DOHH2 (cell line): ENCODE data around the gene TSC2.
"Not testable (repeated sequence)": the region's sequence is repeated elsewhere in the genome, so short reads cannot be mapped to it uniquely, and the experiment has no call there.

Experiments
- EZH2phosphoT487 ChIP-seq: fragments of 200-600 bp; sonication (generic); IDR thresholded peaks from 2 replicates; pipeline ENCODE4 v1.6.1; 2017; ENCODE audit warnings: borderline replicate concordance, mild to moderate bottlenecking, antibody characterized with exemption, low read length, moderate library complexity, mixed read lengths
- TF ChIP-seq, protein P1 (sequence below): fragments of 200-600 bp; sonication (generic); IDR thresholded peaks from one replicate; pipeline ENCODE4 v1.5.1; 2014; ENCODE audit warnings: antibody characterized with exemption, mild to moderate bottlenecking, low read depth, low read length; ENCODE audit not compliant: poor library complexity, severe bottlenecking

- TF ChIP-seq, protein P1, sequence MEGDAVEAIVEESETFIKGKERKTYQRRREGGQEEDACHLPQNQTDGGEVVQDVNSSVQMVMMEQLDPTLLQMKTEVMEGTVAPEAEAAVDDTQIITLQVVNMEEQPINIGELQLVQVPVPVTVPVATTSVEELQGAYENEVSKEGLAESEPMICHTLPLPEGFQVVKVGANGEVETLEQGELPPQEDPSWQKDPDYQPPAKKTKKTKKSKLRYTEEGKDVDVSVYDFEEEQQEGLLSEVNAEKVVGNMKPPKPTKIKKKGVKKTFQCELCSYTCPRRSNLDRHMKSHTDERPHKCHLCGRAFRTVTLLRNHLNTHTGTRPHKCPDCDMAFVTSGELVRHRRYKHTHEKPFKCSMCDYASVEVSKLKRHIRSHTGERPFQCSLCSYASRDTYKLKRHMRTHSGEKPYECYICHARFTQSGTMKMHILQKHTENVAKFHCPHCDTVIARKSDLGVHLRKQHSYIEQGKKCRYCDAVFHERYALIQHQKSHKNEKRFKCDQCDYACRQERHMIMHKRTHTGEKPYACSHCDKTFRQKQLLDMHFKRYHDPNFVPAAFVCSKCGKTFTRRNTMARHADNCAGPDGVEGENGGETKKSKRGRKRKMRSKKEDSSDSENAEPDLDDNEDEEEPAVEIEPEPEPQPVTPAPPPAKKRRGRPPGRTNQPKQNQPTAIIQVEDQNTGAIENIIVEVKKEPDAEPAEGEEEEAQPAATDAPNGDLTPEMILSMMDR: not testable (repeated sequence)
- TF ChIP-seq EZH2phosphoT487: not testable (repeated sequence)
Observed at GRCh38 chr16:2123706-2124376, 76.1 kb downstream of the TSC2 start.
